GM12878 (cell line): ENCODE measurements around the gene CDK15. TPM values are rescaled to one million over a fixed set of nuclear protein-coding genes. Genes with fewer than 3 reads are reported as not detected.

Source experiments
- ATAC-seq: fragments of 200-7000 bp; cut with Tn5 transposase; 3 replicates; pipeline ENCODE4 v1.9.1; 2020; ENCODE audit warnings: mild to moderate bottlenecking, moderate library complexity
- BruUV-seq: library from RNA; stranded (reverse); fragments of 400-500 nt; replicated peaks from 2 replicates; lab custom pipeline; 2021; lab: Mats Ljungman, UMichigan
- CTCF ChIA-PET: fragments of 300-600 bp; sonication (Branson Sonifier 250); formaldehyde crosslinking; extraction: SDS; loops from one replicate; lab custom pipeline; 2021; ENCODE audit warnings: inconsistent platforms; lab: Yijun Ruan, JAX
- POLR2A ChIA-PET: fragments of 350-600 bp; formaldehyde crosslinking; extraction: SDS; loops from one replicate; lab custom pipeline; 2021; ENCODE audit warnings: inconsistent platforms; lab: Charles Lee
- RAD21 ChIA-PET: fragments of 300-600 bp; sonication (Branson Sonifier 250); formaldehyde crosslinking; loops from one replicate; lab custom pipeline; 2023; ENCODE audit warnings: antibody characterized with exemption; ENCODE audit not compliant: unreplicated experiment; lab: Charles Lee
- SMC1A ChIA-PET: fragments of 300-600 bp; sonication (Branson Sonifier 250); formaldehyde crosslinking; loops from one replicate; lab custom pipeline; 2023; ENCODE audit not compliant: unreplicated experiment, uncharacterized antibody; lab: Charles Lee
- DNase-seq: peaks from one replicate; pipeline ENCODE4 v3.0.0-alpha.2; 2011; ENCODE audit warnings: low read depth, low spot score
- FAIRE-seq: peaks from 3 replicates; lab custom pipeline; 2011; peaks lifted over from hg19 to GRCh38; lab: Jason Lieb, UNC
- H2AFZ ChIP-seq: 2 replicates; pipeline ENCODE4 v1.6.0; 2011; ENCODE audit warnings: low read depth, low read length, control low read depth; ENCODE audit not compliant: control insufficient read depth
- H3K27ac ChIP-seq: 2 replicates; pipeline ENCODE4 v1.5.1; 2011; ENCODE audit warnings: control low read depth; ENCODE audit not compliant: control insufficient read depth, insufficient read depth
- H3K27me3 ChIP-seq, 2 experiments: replicated peaks in 1 of 2; 2 replicates each; pipeline versions ENCODE4 v1.6.0 to v1.6.1; 2011; ENCODE audit warnings: low read length in 1 of 2; ENCODE audit not compliant: control insufficient read depth in 2 of 2, insufficient read depth in 2 of 2
- H3K36me3 ChIP-seq, 2 experiments: 2 replicates each; pipeline ENCODE4 v1.5.1; 2011; ENCODE audit warnings: low read length in 1 of 2; ENCODE audit not compliant: control insufficient read depth in 2 of 2, insufficient read depth in 2 of 2
- H3K4me1 ChIP-seq: 2 replicates; pipeline ENCODE4 v1.6.1; 2011; ENCODE audit warnings: mild to moderate bottlenecking, low read length, moderate library complexity, mixed read lengths; ENCODE audit not compliant: control insufficient read depth, insufficient read depth
- H3K4me2 ChIP-seq: 2 replicates; pipeline ENCODE4 v1.6.0; 2011; ENCODE audit warnings: control low read depth; ENCODE audit not compliant: control insufficient read depth, insufficient read depth
- H3K4me3 ChIP-seq: fragments of 200-600 bp; sonication (generic); 2 replicates; pipeline ENCODE4 v1.5.1; 2016
- H3K79me2 ChIP-seq: 2 replicates; pipeline ENCODE4 v1.6.0; 2011; ENCODE audit warnings: low read length; ENCODE audit not compliant: control insufficient read depth, insufficient read depth
- H3K9ac ChIP-seq: 2 replicates; pipeline ENCODE4 v1.8.0; 2011; ENCODE audit warnings: low read length, control low read depth, mixed read lengths; ENCODE audit not compliant: control insufficient read depth, insufficient read depth
- H3K9me3 ChIP-seq: replicated peaks from 3 replicates; pipeline ENCODE4 v1.5.1; 2011; ENCODE audit warnings: mild to moderate bottlenecking, low read length; ENCODE audit not compliant: control insufficient read depth, insufficient read depth
- H4K20me1 ChIP-seq: 2 replicates; pipeline ENCODE4 v1.6.0; 2011; ENCODE audit not compliant: control insufficient read depth, insufficient read depth
- CBFB ChIP-seq: IDR thresholded peaks from 2 replicates; pipeline ENCODE4 v1.6.1; 2016; ENCODE audit warnings: antibody characterized with exemption, low read depth
- CHD4 ChIP-seq: fragments of 200-600 bp; sonication (generic); IDR thresholded peaks from 2 replicates; pipeline ENCODE4 v1.6.1; 2016; ENCODE audit warnings: mild to moderate bottlenecking
- HCFC1 ChIP-seq: fragments of 150-350 bp; IDR thresholded peaks from 2 replicates; pipeline ENCODE4 v1.6.1; 2014; ENCODE audit warnings: low read length
- IKZF1 ChIP-seq: fragments of 450-650 bp; conservative IDR thresholded peaks from 2 replicates; pipeline ENCODE4 v1.6.1; 2017; ENCODE audit warnings: antibody characterized with exemption, mild to moderate bottlenecking
- IRF5 ChIP-seq: fragments of 450-650 bp; IDR thresholded peaks from 2 replicates; pipeline ENCODE4 v1.6.1; 2017; ENCODE audit warnings: borderline replicate concordance
- MTA2 ChIP-seq: fragments of 450-650 bp; IDR thresholded peaks from 2 replicates; pipeline ENCODE4 v1.6.1; 2016; ENCODE audit warnings: low read depth, mild to moderate bottlenecking, moderate library complexity
- NR2C1 ChIP-seq: fragments of 450-650 bp; IDR thresholded peaks from 2 replicates; pipeline ENCODE4 v1.6.1; 2017; ENCODE audit warnings: antibody characterized with exemption, mild to moderate bottlenecking, moderate library complexity
- NR2F1 ChIP-seq: fragments of 450-650 bp; conservative IDR thresholded peaks from 2 replicates; pipeline ENCODE4 v1.6.1; 2017; ENCODE audit warnings: mild to moderate bottlenecking
- RCOR1 ChIP-seq: conservative IDR thresholded peaks from 2 replicates; pipeline ENCODE4 v1.6.1; 2012; ENCODE audit warnings: low read depth, low read length, improper control_type of control experiment
- RELB ChIP-seq: fragments of 450-650 bp; IDR thresholded peaks from 2 replicates; pipeline ENCODE4 v1.6.1; 2017; ENCODE audit warnings: low read depth, mild to moderate bottlenecking, moderate library complexity
- TCF12 ChIP-seq: IDR thresholded peaks from 2 replicates; pipeline ENCODE4 v1.6.1; 2011; ENCODE audit warnings: low read depth, mild to moderate bottlenecking, low read length
- TCF3 ChIP-seq: IDR thresholded peaks from 2 replicates; pipeline ENCODE4 v1.6.1; 2012; ENCODE audit warnings: low read depth, mild to moderate bottlenecking, low read length, borderline replicate concordance; ENCODE audit not compliant: insufficient read depth
- ZBTB4 ChIP-seq: fragments of 450-650 bp; formaldehyde crosslinking; IDR thresholded peaks from 2 replicates; pipeline ENCODE4 v1.4.0; 2022; ENCODE audit warnings: mild to moderate bottlenecking, moderate library complexity
- ZSCAN29 ChIP-seq: fragments of 450-650 bp; IDR thresholded peaks from 2 replicates; pipeline ENCODE4 v1.6.1; 2017; ENCODE audit warnings: mild to moderate bottlenecking, moderate library complexity
- WGBS: methylation state at CpG from one replicate; pipeline ENCODE4 v1.1.6; 2016; ENCODE audit warnings: low lambda C conversion rate; ENCODE audit not compliant: insufficient replicate concordance, insufficient coverage; ENCODE audit errors: missing lambda C conversion rate; 5-methylcytosine and 5-hydroxymethylcytosine counted together
- in situ Hi-C: fragments of 300-500 bp; cut with MboI; formaldehyde crosslinking; loops from 9 replicates; pipeline ENCODE4 v1.14.3; 2018; ENCODE audit warnings: mixed read lengths
- intact Hi-C: fragments of 100-400 bp; cut with micrococcal nuclease; formaldehyde crosslinking; loops from one replicate; pipeline ENCODE4 v1.14.2; 2022; ENCODE audit not compliant: unreplicated experiment
- polyA plus RNA-seq, 11 experiments: library from polyadenylated mRNA; depleted of rRNA in 4 of 11; unstranded in 6 of 11; stranded (reverse) in 5 of 11; fragments of >200 nt; fragmentation: Nextera tagmentation in 4 of 11; fragmentation: Illumina TruSeq in 1 of 11; extraction: Ambion mirVana in 4 of 11; extraction: Trizol in 1 of 11; gene quantifications; 1 replicate in 1 of 11; 2 replicates in 10 of 11; pipeline versions ENCODE4 v1.2.1 to v1.2.3, GENCODE V29; 2011 to 2016; ENCODE audit warnings: inconsistent platforms in 2 of 11, missing spikeins in 2 of 11, low read depth in 1 of 11
- total RNA-seq, 4 experiments: library from RNA; depleted of rRNA in 3 of 4; stranded (reverse); fragments of >200 nt in 3 of 4; fragmentation: Illumina TruSeq in 1 of 4; extraction: Trizol in 1 of 4; gene quantifications; 2 replicates each; pipeline versions ENCODE4 v1.2.1 to v1.2.3, GENCODE V29; 2013 to 2021

The CDK15 gene
- total and polyA plus RNA-seq, 10 of the 15 experiments (the other 5 are each of a cell fraction or from before 2014, with no cell fraction given), result 0.01 to 0.04 TPM; not detected in 8

- TF ChIP-seq ZBTB4 (CRISPR knock-in tag) (no peak), RCOR1 (no peak)
These were observed 117.3 kb downstream of the CDK15 start (continued) for GRCh38 chr2:201923436-201924328.

- Histone ChIP-seq H4K20me1 (no peaks in the 10 kb centered on the region), H3K4me1 (no peaks in the 10 kb centered on the region), H3K79me2 (no peaks in the 10 kb centered on the region), H3K9me3 (no peaks in the 10 kb centered on the region), H3K36me3 (no peaks in the 10 kb centered on the region), H2AFZ (no peak overlapping the region), H3K4me2 (no peak overlapping the region), H3K27me3 (no peaks in the 10 kb centered on the region; a peak in 1 of 4 replicates), H3K27ac (no peak overlapping the region), H3K9ac (no peak overlapping the region), H3K4me3 (no peak overlapping the region)
- ChIA-PET CTCF (no interaction called here), SMC1A (no interaction called here), POLR2A (no interaction called here), RAD21 (no interaction called here)
- in situ Hi-C loops (no loop called here), intact Hi-C loops (no loop called here)
- BruUV-seq, result no TSS peak
- WGBS, result 43% methylated on average over 5 of the region's 5 CpGs
- no peak for ATAC-seq
- no peak for FAIRE-seq
- no peak for DNase-seq
- TF ChIP-seq RELB (no peak), CHD4 (no peak), TCF12 (no peak), HCFC1 (no peak), MTA2 (no peak), IRF5 (no peak), TCF3 (no peak), NR2C1 (no peak), NR2F1 (no peak), IKZF1 (no peak), CBFB (no peak), ZSCAN29 (no peak)
These were observed 118.1 kb downstream of the CDK15 start for GRCh38 chr2:201924453-201924852.
